AG04449 (cell line): ENCODE data around the gene AP4M1.

Source experiments
- CTCF ChIA-PET: fragments of 350-600 bp; formaldehyde crosslinking; extraction: SDS; loops from one replicate; lab custom pipeline; 2021; ENCODE audit warnings: antibody characterized with exemption; lab: Yijun Ruan, JAX
- POLR2A ChIA-PET: fragments of 400-600, 350-600 bp; formaldehyde crosslinking; extraction: SDS; loops from one replicate; lab custom pipeline; 2020; ENCODE audit warnings: antibody characterized with exemption, inconsistent platforms; lab: Yijun Ruan, JAX
- DNase-seq: peaks from one replicate; pipeline ENCODE4 v3.0.0-alpha.2; 2010; ENCODE audit warnings: low read depth, low spot score
- H3K4me3 ChIP-seq: 2 replicates; pipeline ENCODE4 v1.5.1; 2011; ENCODE audit warnings: low read depth, mild to moderate bottlenecking, control low read depth, low read length
- CTCF ChIP-seq: IDR thresholded peaks from one replicate; pipeline ENCODE4 v1.5.1; 2011; ENCODE audit warnings: mild to moderate bottlenecking, moderate library complexity, low read length, control low read depth, inconsistent platforms; ENCODE audit not compliant: insufficient read depth; ENCODE audit errors: missing control alignments

AP4M1 gene

GRCh38 chr7:100148559-100149328 lies 47.3 kb downstream of the AP4M1 start, which contains the start of gene LAMTOR4:
LAMTOR4 (plus strand) TSS chr7:100148918; CDS start chr7:100148973, 55 bp downstream.
- peak; percentile 94 for DNase-seq
- ChIA-PET POLR2A (interaction anchor here (0.6 to 1.1 kb wide), 7 partner anchors 9 to 54 kb away, joined by 3 to 9 read pairs (median 3); partner anchors contain the start of genes GPC2, MBLAC1, STAG3 and TRAPPC14), CTCF (interaction anchor here (0.9 to 13.2 kb wide), 2 partner anchors 18 to 106 kb away, joined by 3 to 167 read pairs; no protein-coding TSS in a partner anchor)

GRCh38 chr7:100152404-100152803 lies 51.0 kb downstream of the AP4M1 start:
- TF ChIP-seq CTCF: no peak
- no peak for DNase-seq
- ChIA-PET POLR2A (no interaction called here), CTCF (interaction anchor here (1.3 kb wide), 1 partner anchor 65 kb away, joined by 4 read pairs; no protein-coding TSS in a partner anchor)
- H3K4me3 ChIP-seq: no peak overlapping the region

More at GRCh38 chr7:100148559-100149328, 47.3 kb downstream of the AP4M1 start, which contains the start of gene LAMTOR4:
- no peak for TF ChIP-seq CTCF
- peak within 1 kb of the TSS; percentile 100 for H3K4me3 ChIP-seq

- ChIA-PET CTCF (interaction anchor here (0.6 to 1.3 kb wide), 2 partner anchors 14 to 64 kb away, joined by 3 to 4 read pairs; no protein-coding TSS in a partner anchor), POLR2A (interaction anchor here (0.6 kb wide), 2 partner anchors 9 to 32 kb away, joined by 3 to 4 read pairs; no protein-coding TSS in a partner anchor)
- H3K4me3 ChIP-seq: no peak overlapping the region
- no peak for TF ChIP-seq CTCF
- no peak for DNase-seq
Measured at GRCh38 chr7:100152937-100153666, 51.7 kb downstream of the AP4M1 start.

GRCh38 chr7:100153708-100154535 lies 52.5 kb downstream of the AP4M1 start:
- no peak overlapping the region for H3K4me3 ChIP-seq
- ChIA-PET CTCF (interaction anchor here (0.6 to 5.1 kb wide), 3 partner anchors 13 to 63 kb away, joined by 3 to 31 read pairs (median 4); no protein-coding TSS in a partner anchor), POLR2A (interaction anchor here (0.6 kb wide), 1 partner anchor 31 kb away, joined by 4 read pairs; no protein-coding TSS in a partner anchor)
- TF ChIP-seq CTCF: no peak
- DNase-seq: no peak

GRCh38 chr7:100154651-100155491 lies 53.4 kb downstream of the AP4M1 start:
- ChIA-PET POLR2A (no interaction called here), CTCF (interaction anchor here (5.1 kb wide), 1 partner anchor 23 kb away, joined by 31 read pairs; no protein-coding TSS in a partner anchor)
- TF ChIP-seq CTCF: no peak
- DNase-seq: no peak
- no peak overlapping the region for H3K4me3 ChIP-seq
